HCT116 (cell line): ENCODE measurements around the gene ALK.

ENCODE experiments used
- CEBPB ChIP-seq: IDR thresholded peaks from 2 replicates; pipeline ENCODE4 v1.6.1; 2012; ENCODE audit warnings: low read depth
- ELF1 ChIP-seq: IDR thresholded peaks from 2 replicates; pipeline ENCODE4 v1.6.1; 2012; ENCODE audit warnings: low read depth, borderline replicate concordance
- EZH2 ChIP-seq: fragments of 200-600 bp; sonication (generic); IDR thresholded peaks from 2 replicates; pipeline ENCODE4 v1.6.1; 2017; ENCODE audit warnings: antibody characterized with exemption, mixed run types
- EZH2phosphoT487 ChIP-seq: fragments of 200-600 bp; IDR thresholded peaks from 2 replicates; pipeline ENCODE4 v1.6.1; 2018; ENCODE audit warnings: antibody characterized with exemption, borderline replicate concordance
- JUND ChIP-seq: IDR thresholded peaks from 2 replicates; pipeline ENCODE4 v1.6.1; 2012
- POLR2A ChIP-seq: IDR thresholded peaks from 2 replicates; pipeline ENCODE4 v1.7.0; 2011; ENCODE audit warnings: borderline replicate concordance; ENCODE audit not compliant: insufficient read depth, insufficient read length; ENCODE audit errors: extremely low read depth
- POLR2AphosphoS5 ChIP-seq: IDR thresholded peaks from 2 replicates; pipeline ENCODE4 v1.6.1; 2011; ENCODE audit warnings: mild to moderate bottlenecking, low read depth, low read length, moderate library complexity
- RAD21 ChIP-seq: IDR thresholded peaks from 2 replicates; pipeline ENCODE4 v1.6.1; 2012; ENCODE audit warnings: low read depth, mild to moderate bottlenecking
- SIN3A ChIP-seq: IDR thresholded peaks from 2 replicates; pipeline ENCODE4 v1.6.1; 2012; ENCODE audit warnings: low read depth
- YY1 ChIP-seq: IDR thresholded peaks from 2 replicates; pipeline ENCODE4 v1.6.1; 2011; ENCODE audit warnings: low read length, low read depth, moderate library complexity, mild to moderate bottlenecking; ENCODE audit not compliant: insufficient replicate concordance; ENCODE audit errors: extremely low read depth
- ZFX ChIP-seq: fragments of 450-650 bp; IDR thresholded peaks from 2 replicates; pipeline ENCODE4 v1.6.1; 2017
- TF ChIP-seq, protein P1 (sequence below), 3 experiments: fragments of 200-600 bp in 1 of 3; sonication (generic) in 1 of 3; IDR thresholded peaks in 2 of 3; conservative IDR thresholded peaks in 1 of 3; 2 replicates each; pipeline ENCODE4 v1.5.1; 2012 to 2017; ENCODE audit warnings: low read depth in 2 of 3, low read length in 2 of 3, antibody characterized with exemption in 1 of 3, borderline replicate concordance in 1 of 3, control low read depth in 1 of 3, mild to moderate bottlenecking in 1 of 3, mixed read lengths in 1 of 3, mixed run types in 1 of 3, moderate library complexity in 1 of 3; ENCODE audit not compliant: insufficient read depth in 1 of 3
- TF ChIP-seq, protein P2 (sequence below): IDR thresholded peaks from 2 replicates; pipeline ENCODE4 v1.6.1; 2012; ENCODE audit warnings: low read depth
- TF ChIP-seq, protein P3 (sequence below): IDR thresholded peaks from 2 replicates; pipeline ENCODE4 v1.6.1; 2012

DNA sequence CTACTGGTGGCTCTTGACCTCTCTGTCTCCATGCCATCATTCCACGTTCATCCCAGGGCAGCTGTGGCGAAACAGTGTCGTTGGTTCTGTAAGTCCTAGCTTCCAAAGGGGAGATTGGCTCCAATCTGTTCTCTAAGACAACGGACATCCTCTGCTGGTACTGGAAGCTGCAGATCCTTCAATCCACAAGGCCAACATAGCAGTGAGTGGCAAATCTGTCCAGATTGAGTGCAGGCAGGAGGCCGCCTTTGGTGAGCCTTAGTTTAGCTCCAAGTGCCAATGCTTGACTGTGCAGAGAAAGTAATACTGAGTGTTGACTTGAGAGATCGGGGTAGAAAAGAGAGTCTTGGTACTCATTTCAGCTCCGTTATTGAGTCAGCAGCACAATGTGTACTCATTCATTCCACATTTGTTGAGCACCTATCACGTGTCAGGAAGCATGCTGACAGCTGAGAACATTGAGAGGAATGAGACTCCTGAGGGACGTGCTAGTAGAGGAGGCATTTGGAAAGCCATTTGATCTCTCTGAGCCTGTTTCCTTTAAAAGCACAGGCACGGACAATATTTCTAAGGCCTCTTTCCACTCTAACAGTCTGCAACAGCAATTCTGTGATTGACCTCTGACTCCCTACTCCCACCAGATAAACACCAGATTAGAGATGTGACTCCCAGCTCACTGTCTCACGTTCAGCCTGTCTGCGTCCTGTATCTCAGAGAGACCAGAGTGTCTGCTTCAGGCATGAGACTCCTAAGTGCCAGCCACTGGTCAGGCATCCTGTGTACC lies 500.2 kb downstream of the ALK start:
- TF ChIP-seq CEBPB (no peak), SIN3A (no peak), EZH2 (no peak), POLR2A (no peak), POLR2AphosphoS5 (no peak), JUND (no peak), RAD21 (no peak), EZH2phosphoT487 (no peak), ELF1 (no peak), YY1 (no peak), ZFX (no peak)
- TF ChIP-seq, protein P1, sequence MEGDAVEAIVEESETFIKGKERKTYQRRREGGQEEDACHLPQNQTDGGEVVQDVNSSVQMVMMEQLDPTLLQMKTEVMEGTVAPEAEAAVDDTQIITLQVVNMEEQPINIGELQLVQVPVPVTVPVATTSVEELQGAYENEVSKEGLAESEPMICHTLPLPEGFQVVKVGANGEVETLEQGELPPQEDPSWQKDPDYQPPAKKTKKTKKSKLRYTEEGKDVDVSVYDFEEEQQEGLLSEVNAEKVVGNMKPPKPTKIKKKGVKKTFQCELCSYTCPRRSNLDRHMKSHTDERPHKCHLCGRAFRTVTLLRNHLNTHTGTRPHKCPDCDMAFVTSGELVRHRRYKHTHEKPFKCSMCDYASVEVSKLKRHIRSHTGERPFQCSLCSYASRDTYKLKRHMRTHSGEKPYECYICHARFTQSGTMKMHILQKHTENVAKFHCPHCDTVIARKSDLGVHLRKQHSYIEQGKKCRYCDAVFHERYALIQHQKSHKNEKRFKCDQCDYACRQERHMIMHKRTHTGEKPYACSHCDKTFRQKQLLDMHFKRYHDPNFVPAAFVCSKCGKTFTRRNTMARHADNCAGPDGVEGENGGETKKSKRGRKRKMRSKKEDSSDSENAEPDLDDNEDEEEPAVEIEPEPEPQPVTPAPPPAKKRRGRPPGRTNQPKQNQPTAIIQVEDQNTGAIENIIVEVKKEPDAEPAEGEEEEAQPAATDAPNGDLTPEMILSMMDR (IDR thresholded peaks at IDR 0.05 in 2 of 3, conservative IDR thresholded peaks at IDR 0.05 in 1 of 3; ENCODE audit: borderline replicate concordance in 1 of 3, insufficient read depth in 1 of 3, low read depth in 2 of 3, low read length in 2 of 3) = no peak
- TF ChIP-seq, protein P2, sequence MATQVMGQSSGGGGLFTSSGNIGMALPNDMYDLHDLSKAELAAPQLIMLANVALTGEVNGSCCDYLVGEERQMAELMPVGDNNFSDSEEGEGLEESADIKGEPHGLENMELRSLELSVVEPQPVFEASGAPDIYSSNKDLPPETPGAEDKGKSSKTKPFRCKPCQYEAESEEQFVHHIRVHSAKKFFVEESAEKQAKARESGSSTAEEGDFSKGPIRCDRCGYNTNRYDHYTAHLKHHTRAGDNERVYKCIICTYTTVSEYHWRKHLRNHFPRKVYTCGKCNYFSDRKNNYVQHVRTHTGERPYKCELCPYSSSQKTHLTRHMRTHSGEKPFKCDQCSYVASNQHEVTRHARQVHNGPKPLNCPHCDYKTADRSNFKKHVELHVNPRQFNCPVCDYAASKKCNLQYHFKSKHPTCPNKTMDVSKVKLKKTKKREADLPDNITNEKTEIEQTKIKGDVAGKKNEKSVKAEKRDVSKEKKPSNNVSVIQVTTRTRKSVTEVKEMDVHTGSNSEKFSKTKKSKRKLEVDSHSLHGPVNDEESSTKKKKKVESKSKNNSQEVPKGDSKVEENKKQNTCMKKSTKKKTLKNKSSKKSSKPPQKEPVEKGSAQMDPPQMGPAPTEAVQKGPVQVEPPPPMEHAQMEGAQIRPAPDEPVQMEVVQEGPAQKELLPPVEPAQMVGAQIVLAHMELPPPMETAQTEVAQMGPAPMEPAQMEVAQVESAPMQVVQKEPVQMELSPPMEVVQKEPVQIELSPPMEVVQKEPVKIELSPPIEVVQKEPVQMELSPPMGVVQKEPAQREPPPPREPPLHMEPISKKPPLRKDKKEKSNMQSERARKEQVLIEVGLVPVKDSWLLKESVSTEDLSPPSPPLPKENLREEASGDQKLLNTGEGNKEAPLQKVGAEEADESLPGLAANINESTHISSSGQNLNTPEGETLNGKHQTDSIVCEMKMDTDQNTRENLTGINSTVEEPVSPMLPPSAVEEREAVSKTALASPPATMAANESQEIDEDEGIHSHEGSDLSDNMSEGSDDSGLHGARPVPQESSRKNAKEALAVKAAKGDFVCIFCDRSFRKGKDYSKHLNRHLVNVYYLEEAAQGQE = no peak
- TF ChIP-seq, protein P3, sequence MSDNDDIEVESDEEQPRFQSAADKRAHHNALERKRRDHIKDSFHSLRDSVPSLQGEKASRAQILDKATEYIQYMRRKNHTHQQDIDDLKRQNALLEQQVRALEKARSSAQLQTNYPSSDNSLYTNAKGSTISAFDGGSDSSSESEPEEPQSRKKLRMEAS = no peak
